A549 (cell line): ENCODE data around the gene DUS2. TPM values are rescaled to one million over a fixed set of nuclear protein-coding genes. Genes with fewer than 3 reads are reported as not detected.

Experiments used
- ATAC-seq, 2 experiments: fragments of 200-7000 bp in 1 of 2; fragments of >200 bp in 1 of 2; cut with Nextera tagmentation in 1 of 2; cut with Tn5 transposase in 1 of 2; 3 replicates each; pipeline versions ENCODE4 v1.8.0 to v1.9.1; 2018 to 2020; ENCODE audit warnings: mild to moderate bottlenecking in 1 of 2, moderate library complexity in 1 of 2
- CTCF ChIA-PET: fragments of 300-600 bp; sonication (Branson Sonifier 250); formaldehyde crosslinking; extraction: SDS; loops from one replicate; lab custom pipeline; 2021; ENCODE audit warnings: antibody characterized with exemption, inconsistent platforms; lab: Yijun Ruan, JAX
- POLR2A ChIA-PET: fragments of 350-600 bp; formaldehyde crosslinking; extraction: SDS; loops from one replicate; lab custom pipeline; 2021; ENCODE audit warnings: antibody characterized with exemption, inconsistent platforms; lab: Yijun Ruan, JAX
- DNase-seq, 2 experiments: peaks; one replicate each; pipeline versions ENCODE4 v3.0.0 to v3.0.0-alpha.2; 2011 to 2016; ENCODE audit warnings: low read depth in 1 of 2, low spot score in 1 of 2
- FAIRE-seq: peaks from 2 replicates; lab custom pipeline; 2011; peaks lifted over from hg19 to GRCh38; lab: Jason Lieb, UNC
- H3K27ac ChIP-seq, 2 experiments: fragments of >200 bp; sonication (Bioruptor Twin); formaldehyde crosslinking; 3 replicates each; pipeline ENCODE4 v1.5.1; 2016 to 2017
- H3K4me1 ChIP-seq: fragments of >200 bp; sonication (Bioruptor Twin); formaldehyde crosslinking; 3 replicates; pipeline ENCODE4 v1.6.1; 2016
- H3K4me2 ChIP-seq: fragments of >200 bp; sonication (Bioruptor Twin); formaldehyde crosslinking; 3 replicates; pipeline ENCODE4 v1.6.1; 2016
- H3K4me3 ChIP-seq: fragments of >200 bp; sonication (Bioruptor Twin); formaldehyde crosslinking; 3 replicates; pipeline ENCODE4 v1.5.1; 2016
- H3K9me3 ChIP-seq: fragments of >200 bp; sonication (Bioruptor Twin); formaldehyde crosslinking; 3 replicates; pipeline ENCODE4 v1.6.1; 2016
- BHLHE40 ChIP-seq: IDR thresholded peaks from 2 replicates; pipeline ENCODE4 v1.6.1; 2012; ENCODE audit warnings: low read depth, low read length, inconsistent platforms
- CBX2 ChIP-seq: fragments of 200-600 bp; sonication (generic); IDR thresholded peaks from 2 replicates; pipeline ENCODE4 v1.6.1; 2016; ENCODE audit warnings: low read depth, mild to moderate bottlenecking, borderline replicate concordance
- CBX8 ChIP-seq: fragments of 200-600 bp; sonication (generic); IDR thresholded peaks from 2 replicates; pipeline ENCODE4 v1.6.1; 2016
- CHD2 ChIP-seq: fragments of 150-350 bp; IDR thresholded peaks from 2 replicates; pipeline ENCODE4 v1.6.1; 2014; ENCODE audit warnings: low read length; ENCODE audit not compliant: partially characterized antibody
- CTCF ChIP-seq: fragments of >200 bp; sonication (Bioruptor Twin); formaldehyde crosslinking; IDR thresholded peaks from 3 replicates; pipeline ENCODE4 v1.5.1; 2016
- EHF ChIP-seq: fragments of 250-450 bp; sonication (Bioruptor Pico); IDR thresholded peaks from 2 replicates; pipeline ENCODE4 v1.5.0; 2020; ENCODE audit warnings: mild to moderate bottlenecking
- ELK1 ChIP-seq: fragments of 150-350 bp; IDR thresholded peaks from 2 replicates; pipeline ENCODE4 v1.6.1; 2014; ENCODE audit warnings: low read depth, mild to moderate bottlenecking, low read length
- FOSB ChIP-seq: fragments of 250-450 bp; sonication (Bioruptor Pico); IDR thresholded peaks from 2 replicates; pipeline ENCODE4 v1.5.0; 2020; ENCODE audit warnings: mild to moderate bottlenecking, moderate library complexity
- GATA3 ChIP-seq: IDR thresholded peaks from 2 replicates; pipeline ENCODE4 v1.6.1; 2012; ENCODE audit warnings: borderline replicate concordance
- HEYL ChIP-seq: fragments of 250-450 bp; sonication (Bioruptor Pico); IDR thresholded peaks from 2 replicates; pipeline ENCODE4 v1.8.0; 2021; ENCODE audit warnings: mild to moderate bottlenecking, moderate library complexity
- HOXA7 ChIP-seq: fragments of 250-450 bp; sonication (Bioruptor Pico); IDR thresholded peaks from 2 replicates; pipeline ENCODE4 v1.5.0; 2020; ENCODE audit warnings: mild to moderate bottlenecking, moderate library complexity
- HOXB5 ChIP-seq: fragments of 250-450 bp; sonication (Bioruptor Pico); IDR thresholded peaks from 2 replicates; pipeline ENCODE4 v1.5.0; 2020; ENCODE audit warnings: mild to moderate bottlenecking, moderate library complexity
- JUN ChIP-seq, 2 experiments: fragments of >200 bp; sonication (Bioruptor Twin); formaldehyde crosslinking; IDR thresholded peaks; 2 replicates in 1 of 2; 3 replicates in 1 of 2; pipeline ENCODE4 v1.6.1; 2016 to 2017
- JUNB ChIP-seq: fragments of >200 bp; sonication (Bioruptor Twin); formaldehyde crosslinking; IDR thresholded peaks from 2 replicates; pipeline ENCODE4 v1.6.1; 2016
- KDM5A ChIP-seq: fragments of 200-600 bp; sonication (generic); IDR thresholded peaks from 2 replicates; pipeline ENCODE4 v1.6.1; 2016; ENCODE audit warnings: antibody characterized with exemption, mild to moderate bottlenecking
- MAFK ChIP-seq: fragments of 450-650 bp; IDR thresholded peaks from 2 replicates; pipeline ENCODE4 v1.6.1; 2014; ENCODE audit not compliant: partially characterized antibody
- NR3C1 ChIP-seq: fragments of >200 bp; sonication (Bioruptor Twin); formaldehyde crosslinking; IDR thresholded peaks from 3 replicates; pipeline ENCODE4 v1.6.1; 2017
- PHF8 ChIP-seq: fragments of 200-600 bp; sonication (generic); IDR thresholded peaks from 2 replicates; pipeline ENCODE4 v1.6.1; 2016; ENCODE audit warnings: low read depth, mild to moderate bottlenecking, antibody characterized with exemption, moderate library complexity, borderline replicate concordance
- POLR2A ChIP-seq: IDR thresholded peaks from 2 replicates; pipeline ENCODE4 v1.6.1; 2012; ENCODE audit warnings: mild to moderate bottlenecking, low read length
- RCOR1 ChIP-seq: fragments of 150-350 bp; IDR thresholded peaks from 2 replicates; pipeline ENCODE4 v1.6.1; 2014; ENCODE audit warnings: antibody characterized with exemption, low read length, low read depth
- SREBF2 ChIP-seq: fragments of 450-650 bp; IDR thresholded peaks from 2 replicates; pipeline ENCODE4 v1.6.1; 2014; ENCODE audit warnings: mild to moderate bottlenecking, moderate library complexity
- TFCP2L1 ChIP-seq: fragments of 250-450 bp; sonication (Bioruptor Pico); IDR thresholded peaks from 2 replicates; pipeline ENCODE4 v1.5.0; 2021; ENCODE audit warnings: mild to moderate bottlenecking
- ZC3H11A ChIP-seq: fragments of 450-650 bp; IDR thresholded peaks from 2 replicates; pipeline ENCODE4 v1.6.1; 2014; ENCODE audit warnings: antibody characterized with exemption, mild to moderate bottlenecking
- ZFP36 ChIP-seq: fragments of 450-650 bp; IDR thresholded peaks from 2 replicates; pipeline ENCODE4 v1.6.1; 2014; ENCODE audit warnings: borderline replicate concordance; ENCODE audit not compliant: partially characterized antibody
- ZSCAN20 ChIP-seq: fragments of 250-450 bp; sonication (Bioruptor Pico); IDR thresholded peaks from 2 replicates; pipeline ENCODE4 v1.8.0; 2022; ENCODE audit warnings: mild to moderate bottlenecking, moderate library complexity
- WGBS: methylation state at CpG from one replicate; pipeline ENCODE4 v1.1.6; 2017; ENCODE audit errors: missing lambda C conversion rate; 5-methylcytosine and 5-hydroxymethylcytosine counted together
- polyA plus RNA-seq, 4 experiments: library from polyadenylated mRNA; depleted of rRNA in 3 of 4; stranded (reverse); fragments of >200 nt; fragmentation: RNase III in 1 of 4; extraction: RNeasy Plus Mini Kit Qiagen cat#74134 plus additional on column Dnase treatment in 1 of 4; gene quantifications; 2 replicates in 3 of 4; 3 replicates in 1 of 4; pipeline ENCODE4 v1.2.3, GENCODE V29; 2011 to 2017
- TF ChIP-seq, protein P1 (sequence below): fragments of 250-450 bp; sonication (Bioruptor Pico); IDR thresholded peaks from 2 replicates; pipeline ENCODE4 v1.5.0; 2021; ENCODE audit warnings: mild to moderate bottlenecking, moderate library complexity, borderline replicate concordance
- TF ChIP-seq, protein P2 (sequence below): IDR thresholded peaks from 2 replicates; pipeline ENCODE4 v1.6.1; 2012; ENCODE audit warnings: low read depth, borderline replicate concordance
- TF ChIP-seq, protein P3 (sequence below): fragments of >200 bp; sonication (Bioruptor Twin); formaldehyde crosslinking; IDR thresholded peaks from 3 replicates; pipeline ENCODE4 v1.6.1; 2016

DUS2 gene
- polyA plus RNA-seq, 2 of the 4 experiments (the other 2 are of a cell fraction) = 20.8 to 21.5 TPM

GRCh38 chr16:68005211-68005610, 17.9 kb upstream of the DUS2 start:
- POLR2A ChIA-PET = no interaction called here
- Histone ChIP-seq H3K9me3 (no peaks in the 10 kb centered on the region), H3K4me3 (no peak overlapping the region), H3K4me2 (no peak overlapping the region), H3K4me1 (no peaks in the 10 kb centered on the region), H3K27ac (no peak overlapping the region)
- FAIRE-seq (no peak), ATAC-seq (no peak), DNase-seq (no peak)
- CTCF ChIA-PET = interaction anchor here (0.8 to 2.0 kb wide), 5 partner anchors 11 to 524 kb away, joined by 3 to 6 read pairs (median 5); partner anchors contain the start of gene ATP6V0D1
- no peak for TF ChIP-seq TFCP2L1 (CRISPR knock-in tag)
- TF ChIP-seq CBX8 = no peak
- no peak for TF ChIP-seq NR3C1
- no peak for TF ChIP-seq GATA3
- TF ChIP-seq, protein P1, sequence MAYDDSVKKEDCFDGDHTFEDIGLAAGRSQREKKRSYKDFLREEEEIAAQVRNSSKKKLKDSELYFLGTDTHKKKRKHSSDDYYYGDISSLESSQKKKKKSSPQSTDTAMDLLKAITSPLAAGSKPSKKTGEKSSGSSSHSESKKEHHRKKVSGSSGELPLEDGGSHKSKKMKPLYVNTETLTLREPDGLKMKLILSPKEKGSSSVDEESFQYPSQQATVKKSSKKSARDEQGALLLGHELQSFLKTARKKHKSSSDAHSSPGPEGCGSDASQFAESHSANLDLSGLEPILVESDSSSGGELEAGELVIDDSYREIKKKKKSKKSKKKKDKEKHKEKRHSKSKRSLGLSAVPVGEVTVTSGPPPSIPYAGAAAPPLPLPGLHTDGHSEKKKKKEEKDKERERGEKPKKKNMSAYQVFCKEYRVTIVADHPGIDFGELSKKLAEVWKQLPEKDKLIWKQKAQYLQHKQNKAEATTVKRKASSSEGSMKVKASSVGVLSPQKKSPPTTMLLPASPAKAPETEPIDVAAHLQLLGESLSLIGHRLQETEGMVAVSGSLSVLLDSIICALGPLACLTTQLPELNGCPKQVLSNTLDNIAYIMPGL (CRISPR knock-in tag) = no peak
- TF ChIP-seq JUN (IDR thresholded peaks at IDR 0.05) = no peak
- no peak for TF ChIP-seq HOXA7 (CRISPR knock-in tag)
- TF ChIP-seq BHLHE40 = no peak
- no peak for TF ChIP-seq RCOR1
- TF ChIP-seq POLR2A = no peak
- TF ChIP-seq, protein P2, sequence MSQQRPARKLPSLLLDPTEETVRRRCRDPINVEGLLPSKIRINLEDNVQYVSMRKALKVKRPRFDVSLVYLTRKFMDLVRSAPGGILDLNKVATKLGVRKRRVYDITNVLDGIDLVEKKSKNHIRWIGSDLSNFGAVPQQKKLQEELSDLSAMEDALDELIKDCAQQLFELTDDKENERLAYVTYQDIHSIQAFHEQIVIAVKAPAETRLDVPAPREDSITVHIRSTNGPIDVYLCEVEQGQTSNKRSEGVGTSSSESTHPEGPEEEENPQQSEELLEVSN = no peak
- TF ChIP-seq, protein P3, sequence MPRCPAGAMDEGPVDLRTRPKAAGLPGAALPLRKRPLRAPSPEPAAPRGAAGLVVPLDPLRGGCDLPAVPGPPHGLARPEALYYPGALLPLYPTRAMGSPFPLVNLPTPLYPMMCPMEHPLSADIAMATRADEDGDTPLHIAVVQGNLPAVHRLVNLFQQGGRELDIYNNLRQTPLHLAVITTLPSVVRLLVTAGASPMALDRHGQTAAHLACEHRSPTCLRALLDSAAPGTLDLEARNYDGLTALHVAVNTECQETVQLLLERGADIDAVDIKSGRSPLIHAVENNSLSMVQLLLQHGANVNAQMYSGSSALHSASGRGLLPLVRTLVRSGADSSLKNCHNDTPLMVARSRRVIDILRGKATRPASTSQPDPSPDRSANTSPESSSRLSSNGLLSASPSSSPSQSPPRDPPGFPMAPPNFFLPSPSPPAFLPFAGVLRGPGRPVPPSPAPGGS = no peak
- no peak for TF ChIP-seq EHF (CRISPR knock-in tag)
- TF ChIP-seq CBX2 = no peak
- TF ChIP-seq ELK1 = no peak
- no peak for TF ChIP-seq FOSB
- no peak for TF ChIP-seq JUNB
- TF ChIP-seq SREBF2 = no peak
- no peak for TF ChIP-seq KDM5A
- no peak for TF ChIP-seq ZC3H11A
- WGBS = 80% methylated on average over 9 of the region's 9 CpGs

- CTCF ChIA-PET = interaction anchor here (0.8 to 2.0 kb wide), 4 partner anchors 12 to 525 kb away, joined by 3 to 6 read pairs (median 4); partner anchors contain the start of gene ATP6V0D1
- no peak; a peak in 1 of 6 replicates for ATAC-seq
- no peak for FAIRE-seq
- no peak overlapping the region for H3K4me2 ChIP-seq
- no peak overlapping the region for H3K4me3 ChIP-seq
- POLR2A ChIA-PET = no interaction called here
- no peak overlapping the region for H3K27ac ChIP-seq
- H3K9me3 ChIP-seq = no peaks in the 10 kb centered on the region
- WGBS = 42% methylated on average over 6 of the region's 6 CpGs
- no peaks in the 10 kb centered on the region for H3K4me1 ChIP-seq
- no peak for DNase-seq
- TF ChIP-seq, protein P3 = no peak
- TF ChIP-seq CHD2 (no peak), CBX8 (no peak), MAFK (no peak), TFCP2L1 (CRISPR knock-in tag) (no peak), ZSCAN20 (CRISPR knock-in tag) (no peak), PHF8 (no peak), CTCF (no peak), ZFP36 (no peak), HEYL (CRISPR knock-in tag) (no peak), HOXB5 (CRISPR knock-in tag) (no peak)
Observed at GRCh38 chr16:68005786-68006286, 17.2 kb upstream of the DUS2 start.
